GM12872 (cell line): ENCODE measurements around the gene ANO4.

Experiments
- TF ChIP-seq, protein P1 (sequence below): IDR thresholded peaks from 3 replicates; pipeline ENCODE4 v1.5.1; 2011; ENCODE audit warnings: low read depth, mild to moderate bottlenecking, low read length, moderate library complexity; ENCODE audit not compliant: insufficient read depth

Gene ANO4

DNA sequence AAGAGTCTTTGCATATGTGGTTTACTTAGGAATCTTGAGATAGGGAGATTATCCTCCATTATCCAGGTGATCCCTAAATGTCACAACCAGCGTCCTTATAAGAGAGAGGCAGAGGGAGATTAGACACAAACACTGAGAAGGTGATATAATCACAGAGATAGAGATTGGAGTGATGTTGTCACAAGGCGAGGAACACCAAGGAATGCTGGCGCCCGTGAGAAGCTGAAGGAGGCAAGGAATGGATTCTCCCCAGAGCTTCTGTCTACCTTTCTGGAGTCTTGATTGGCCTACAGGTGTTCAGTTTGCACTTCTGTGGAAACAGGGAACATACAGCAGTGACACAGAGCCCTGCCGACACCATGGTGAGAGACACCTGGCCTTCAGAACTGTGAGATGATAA, 101.6 kb downstream of the ANO4 start:
- TF ChIP-seq, protein P1, sequence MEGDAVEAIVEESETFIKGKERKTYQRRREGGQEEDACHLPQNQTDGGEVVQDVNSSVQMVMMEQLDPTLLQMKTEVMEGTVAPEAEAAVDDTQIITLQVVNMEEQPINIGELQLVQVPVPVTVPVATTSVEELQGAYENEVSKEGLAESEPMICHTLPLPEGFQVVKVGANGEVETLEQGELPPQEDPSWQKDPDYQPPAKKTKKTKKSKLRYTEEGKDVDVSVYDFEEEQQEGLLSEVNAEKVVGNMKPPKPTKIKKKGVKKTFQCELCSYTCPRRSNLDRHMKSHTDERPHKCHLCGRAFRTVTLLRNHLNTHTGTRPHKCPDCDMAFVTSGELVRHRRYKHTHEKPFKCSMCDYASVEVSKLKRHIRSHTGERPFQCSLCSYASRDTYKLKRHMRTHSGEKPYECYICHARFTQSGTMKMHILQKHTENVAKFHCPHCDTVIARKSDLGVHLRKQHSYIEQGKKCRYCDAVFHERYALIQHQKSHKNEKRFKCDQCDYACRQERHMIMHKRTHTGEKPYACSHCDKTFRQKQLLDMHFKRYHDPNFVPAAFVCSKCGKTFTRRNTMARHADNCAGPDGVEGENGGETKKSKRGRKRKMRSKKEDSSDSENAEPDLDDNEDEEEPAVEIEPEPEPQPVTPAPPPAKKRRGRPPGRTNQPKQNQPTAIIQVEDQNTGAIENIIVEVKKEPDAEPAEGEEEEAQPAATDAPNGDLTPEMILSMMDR: no peak

DNA sequence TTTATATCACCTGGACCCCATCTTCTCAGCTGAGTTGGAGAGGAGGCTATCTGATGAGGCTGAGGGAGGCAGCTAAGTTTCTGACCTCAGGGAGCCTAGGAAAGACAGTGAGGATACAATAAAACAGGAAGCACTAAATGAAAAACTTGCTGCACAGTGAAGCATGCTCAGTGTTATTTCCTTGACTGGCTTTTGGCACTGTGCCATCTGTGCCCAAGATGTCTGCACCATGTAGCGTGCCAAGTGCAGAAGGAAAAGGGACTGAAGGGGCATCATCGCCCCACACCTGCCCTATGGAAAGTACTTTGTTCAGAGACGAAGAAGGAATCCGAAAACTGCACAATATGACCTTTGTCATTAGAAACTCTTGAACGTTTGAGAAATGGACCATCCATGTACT, 102.7 kb downstream of the ANO4 start:
- TF ChIP-seq, protein P1: no peak

DNA sequence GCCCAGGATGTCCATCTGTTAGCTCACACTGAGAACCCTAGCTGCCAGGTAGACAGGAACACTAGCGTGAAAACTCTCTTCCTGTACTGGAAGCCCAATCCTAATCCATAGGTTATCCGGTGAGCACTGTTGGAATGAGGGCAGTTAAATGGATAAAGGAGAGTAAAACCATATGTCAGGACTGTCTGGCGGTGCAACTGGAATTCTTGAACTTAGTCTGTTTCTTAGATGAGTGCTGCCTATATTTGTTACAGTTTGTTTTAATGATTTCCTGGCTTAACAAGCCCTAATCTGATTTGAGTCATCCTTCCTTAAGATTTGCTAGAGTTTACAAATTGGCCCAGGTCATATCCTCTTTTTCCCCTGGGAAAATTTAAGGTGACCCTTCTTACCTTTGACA, 104.7 kb downstream of the ANO4 start:
- TF ChIP-seq, protein P1: no peak

DNA sequence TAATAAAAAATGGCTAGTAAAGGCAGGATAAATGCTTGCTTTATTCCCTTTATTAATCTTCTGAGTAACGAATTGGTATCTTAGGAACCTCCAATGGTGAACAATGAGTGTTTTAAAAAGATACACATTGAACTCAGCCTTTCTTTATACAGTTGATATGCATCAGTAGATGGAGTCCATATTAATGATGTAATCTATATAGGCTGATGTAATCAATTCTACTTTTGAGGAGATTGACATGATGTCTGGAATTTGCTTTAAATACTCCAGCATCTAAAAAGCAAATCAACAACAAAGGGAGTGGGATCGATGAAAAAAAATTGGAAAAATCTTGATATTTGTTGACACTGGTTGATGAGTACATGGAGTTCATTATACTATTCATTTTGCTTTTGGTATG, 106.2 kb downstream of the ANO4 start:
- TF ChIP-seq, protein P1: no peak

DNA sequence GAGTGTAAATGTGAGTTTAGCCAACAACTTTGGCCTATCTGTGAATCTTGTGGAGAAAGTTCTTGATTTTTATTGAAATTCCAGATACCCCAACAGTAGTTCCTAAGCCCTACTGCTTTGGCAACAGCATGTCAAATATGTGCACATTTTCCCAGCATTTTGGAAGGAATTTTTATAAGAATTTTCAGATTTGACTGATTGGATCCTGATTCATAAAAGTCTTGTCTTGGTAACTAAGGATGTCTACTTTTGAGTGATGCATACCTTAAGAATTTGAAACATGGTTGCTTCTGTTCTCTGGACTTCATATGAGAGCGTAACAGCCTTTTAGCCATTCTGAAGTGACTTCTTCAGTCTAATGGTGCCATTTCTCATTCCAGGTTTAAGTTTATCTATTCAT, 106.7 kb downstream of the ANO4 start:
- TF ChIP-seq, protein P1: no peak

DNA sequence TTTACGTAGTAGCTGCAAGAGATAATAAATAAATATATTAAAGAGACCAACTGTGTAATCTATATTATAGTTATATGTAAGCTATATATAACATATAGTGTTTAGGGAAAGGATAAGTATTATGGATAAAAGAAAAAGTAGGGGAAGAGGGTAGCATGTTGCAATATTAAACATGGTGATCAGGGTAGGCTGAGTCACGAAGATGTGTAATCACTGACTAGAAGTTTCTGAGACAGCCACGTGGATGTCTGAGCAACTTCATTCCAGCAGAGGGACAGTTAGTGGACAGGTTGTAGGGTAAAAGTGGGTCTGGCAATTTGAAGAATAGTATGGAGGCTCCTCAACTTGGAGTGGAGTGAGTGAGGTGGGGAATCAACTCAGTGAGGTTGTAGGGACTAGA, 109.7 kb downstream of the ANO4 start:
- TF ChIP-seq, protein P1: no peak

DNA sequence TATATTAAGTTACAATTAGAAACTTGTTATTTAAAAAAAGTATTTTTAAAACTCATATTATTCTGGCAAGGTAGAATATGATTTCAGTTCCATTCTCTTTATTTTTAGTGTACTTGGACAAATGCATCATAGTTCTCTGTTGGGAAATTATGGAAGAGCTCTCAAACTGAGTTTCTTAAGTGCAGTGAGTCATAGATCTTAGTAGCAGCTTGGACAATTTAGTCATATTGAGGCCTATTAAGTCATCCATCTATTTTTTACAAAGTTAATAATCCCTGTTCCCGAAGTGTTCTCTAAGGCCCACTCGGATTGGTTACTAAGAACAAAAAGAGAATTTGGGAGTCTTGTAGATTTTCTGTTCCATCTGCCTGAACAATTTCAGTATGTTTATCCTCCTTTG, 113.9 kb downstream of the ANO4 start:
- TF ChIP-seq, protein P1: no peak
